HEK293T (cell line): Measurements from ENCODE around the gene RRAS2.

Source experiments
- ELF4 ChIP-seq: fragments of 450-650 bp; IDR thresholded peaks from 2 replicates; pipeline ENCODE4 v1.6.1; 2017; ENCODE audit warnings: antibody characterized with exemption
- FOXA1 ChIP-seq: fragments of 450-650 bp; IDR thresholded peaks from 2 replicates; pipeline ENCODE4 v1.6.1; 2016; ENCODE audit warnings: mild to moderate bottlenecking
- FOXK2 ChIP-seq: fragments of 450-650 bp; IDR thresholded peaks from 2 replicates; pipeline ENCODE4 v1.6.1; 2016; ENCODE audit warnings: mild to moderate bottlenecking
- FOXM1 ChIP-seq: fragments of 450-650 bp; IDR thresholded peaks from 2 replicates; pipeline ENCODE4 v1.6.1; 2017; ENCODE audit warnings: mild to moderate bottlenecking, borderline replicate concordance
- HDGF ChIP-seq: fragments of 450-650 bp; IDR thresholded peaks from 2 replicates; pipeline ENCODE4 v1.6.1; 2017; ENCODE audit warnings: antibody characterized with exemption, borderline replicate concordance
- L3MBTL2 ChIP-seq: fragments of 450-650 bp; conservative IDR thresholded peaks from 2 replicates; pipeline ENCODE4 v1.6.1; 2016; ENCODE audit warnings: mild to moderate bottlenecking
- LEF1 ChIP-seq: fragments of 450-650 bp; IDR thresholded peaks from 2 replicates; pipeline ENCODE4 v1.6.1; 2017; ENCODE audit warnings: mild to moderate bottlenecking, borderline replicate concordance
- SP1 ChIP-seq: fragments of 450-650 bp; IDR thresholded peaks from 2 replicates; pipeline ENCODE4 v1.6.1; 2017
- TARDBP ChIP-seq: fragments of 450-650 bp; IDR thresholded peaks from 2 replicates; pipeline ENCODE4 v1.6.1; 2016
- TF ChIP-seq, protein P1 (sequence below): fragments of 450-650 bp; IDR thresholded peaks from 2 replicates; pipeline ENCODE4 v1.6.1; 2016

DNA sequence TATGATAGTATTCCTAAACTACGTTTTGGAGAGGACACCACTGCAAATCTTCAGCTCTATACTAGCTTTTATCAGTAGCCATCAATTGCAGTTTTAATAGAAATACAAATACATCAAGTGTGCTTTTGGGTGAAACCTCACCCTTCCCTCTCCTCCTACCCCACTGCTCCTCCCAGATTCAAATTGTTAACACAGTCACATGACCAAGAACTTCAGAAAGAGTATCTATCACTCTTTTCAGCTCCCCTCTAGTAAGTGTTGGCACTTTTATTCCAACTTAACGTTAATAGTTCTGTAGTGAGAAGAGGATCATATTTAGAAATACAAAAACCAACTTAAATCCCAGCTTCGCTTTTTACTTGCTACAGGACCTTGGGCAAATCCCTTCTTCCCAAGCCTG lies 17.0 kb downstream of the RRAS2 start:
- TF ChIP-seq, protein P1, sequence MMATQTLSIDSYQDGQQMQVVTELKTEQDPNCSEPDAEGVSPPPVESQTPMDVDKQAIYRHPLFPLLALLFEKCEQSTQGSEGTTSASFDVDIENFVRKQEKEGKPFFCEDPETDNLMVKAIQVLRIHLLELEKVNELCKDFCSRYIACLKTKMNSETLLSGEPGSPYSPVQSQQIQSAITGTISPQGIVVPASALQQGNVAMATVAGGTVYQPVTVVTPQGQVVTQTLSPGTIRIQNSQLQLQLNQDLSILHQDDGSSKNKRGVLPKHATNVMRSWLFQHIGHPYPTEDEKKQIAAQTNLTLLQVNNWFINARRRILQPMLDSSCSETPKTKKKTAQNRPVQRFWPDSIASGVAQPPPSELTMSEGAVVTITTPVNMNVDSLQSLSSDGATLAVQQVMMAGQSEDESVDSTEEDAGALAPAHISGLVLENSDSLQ: no peak
- TF ChIP-seq FOXK2: no peak
- no peak for TF ChIP-seq SP1
- TF ChIP-seq FOXM1: no peak
- no peak for TF ChIP-seq ELF4
- TF ChIP-seq LEF1: no peak
- no peak for TF ChIP-seq HDGF
- TF ChIP-seq L3MBTL2: no peak
- TF ChIP-seq TARDBP: no peak
- no peak for TF ChIP-seq FOXA1
